GM23338 (cell line): Measurements from ENCODE around the gene KIAA1671. TPM values are rescaled to one million over a fixed set of nuclear protein-coding genes. Genes with fewer than 3 reads are reported as not detected.

Experiments
- ATAC-seq: fragments of 200-7000 bp; cut with Tn5 transposase; 3 replicates; pipeline ENCODE4 v1.9.1; 2020
- DNase-seq: peaks from one replicate; pipeline ENCODE4 v3.0.0-alpha.2; 2015; ENCODE audit warnings: low spot score
- H2AFZ ChIP-seq: fragments of 200-600 bp; sonication (generic); 2 replicates; pipeline ENCODE4 v1.8.0; 2016; ENCODE audit warnings: antibody characterized with exemption, mild to moderate bottlenecking, moderate library complexity
- H3F3A ChIP-seq: fragments of 200-600 bp; sonication (generic); replicated peaks from 2 replicates; pipeline ENCODE4 v1.8.0; 2017; ENCODE audit warnings: antibody characterized with exemption, mixed run types, low read depth
- H3K27ac ChIP-seq: fragments of 200-600 bp; sonication (generic); 2 replicates; pipeline ENCODE4 v1.6.1; 2016; ENCODE audit warnings: low read depth
- H3K27me3 ChIP-seq: fragments of 200-600 bp; sonication (generic); 2 replicates; pipeline ENCODE4 v1.8.0; 2016; ENCODE audit warnings: mild to moderate bottlenecking, mixed run types, moderate library complexity; ENCODE audit not compliant: insufficient read depth
- H3K36me3 ChIP-seq: fragments of 200-600 bp; sonication (generic); 2 replicates; pipeline ENCODE4 v1.8.0; 2016; ENCODE audit warnings: mild to moderate bottlenecking; ENCODE audit not compliant: insufficient read depth
- H3K4me1 ChIP-seq: fragments of 200-600 bp; sonication (generic); 2 replicates; pipeline ENCODE4 v1.8.0; 2016; ENCODE audit warnings: mild to moderate bottlenecking, moderate library complexity; ENCODE audit not compliant: insufficient read depth
- H3K4me2 ChIP-seq: fragments of 200-600 bp; sonication (generic); 2 replicates; pipeline ENCODE4 v1.7.1; 2017; ENCODE audit warnings: mixed run types
- H3K4me3 ChIP-seq: fragments of 200-600 bp; sonication (generic); 2 replicates; pipeline ENCODE4 v1.6.1; 2016; ENCODE audit warnings: mixed run types
- H3K79me2 ChIP-seq: fragments of 200-600 bp; sonication (generic); replicated peaks from 2 replicates; pipeline ENCODE4 v1.8.0; 2017; ENCODE audit warnings: mild to moderate bottlenecking; ENCODE audit not compliant: insufficient read depth
- H3K9me2 ChIP-seq: fragments of 200-600 bp; sonication (generic); 2 replicates; pipeline ENCODE4 v1.8.0; 2017; ENCODE audit not compliant: insufficient read depth
- H4K20me1 ChIP-seq: fragments of 200-600 bp; sonication (generic); replicated peaks from 2 replicates; pipeline ENCODE4 v1.8.0; 2017; ENCODE audit warnings: mild to moderate bottlenecking; ENCODE audit not compliant: insufficient read depth
- H3K27ac Mint-ChIP-seq: 2 replicates; pipeline ENCODE4 v1.8.0; 2020; ENCODE audit warnings: inconsistent platforms, mild to moderate bottlenecking, moderate library complexity, mixed read lengths
- H3K27me3 Mint-ChIP-seq: 3 replicates; pipeline ENCODE4 v1.8.0; 2022; ENCODE audit warnings: low read depth, mild to moderate bottlenecking, moderate library complexity, mixed read lengths, inconsistent platforms; ENCODE audit not compliant: insufficient read depth, poor library complexity
- H3K36me3 Mint-ChIP-seq: 3 replicates; pipeline ENCODE4 v1.8.0; 2021; ENCODE audit warnings: low read depth, mild to moderate bottlenecking, inconsistent platforms, moderate library complexity, mixed read lengths
- H3K4me1 Mint-ChIP-seq: 3 replicates; pipeline ENCODE4 v1.8.0; 2020; ENCODE audit warnings: mild to moderate bottlenecking, inconsistent platforms, mixed read lengths
- H3K4me3 Mint-ChIP-seq: 3 replicates; pipeline ENCODE4 v1.8.0; 2021; ENCODE audit warnings: moderate library complexity, mild to moderate bottlenecking, inconsistent platforms, mixed read lengths
- H3K9me3 Mint-ChIP-seq: 3 replicates; pipeline ENCODE4 v1.8.0; 2020; ENCODE audit warnings: moderate library complexity, mild to moderate bottlenecking, inconsistent platforms, mixed read lengths
- EZH2 ChIP-seq: fragments of 200-600 bp; sonication (generic); IDR thresholded peaks from one replicate; pipeline ENCODE4 v1.8.0; 2017; ENCODE audit warnings: antibody characterized with exemption, mild to moderate bottlenecking, low read depth; ENCODE audit not compliant: unreplicated experiment
- NANOG ChIP-seq: IDR thresholded peaks from 2 replicates; pipeline ENCODE4 v1.6.1; 2016; ENCODE audit warnings: antibody characterized with exemption, borderline replicate concordance
- POLR2AphosphoS5 ChIP-seq: IDR thresholded peaks from 2 replicates; pipeline ENCODE4 v1.6.1; 2016; ENCODE audit warnings: antibody characterized with exemption, low read depth
- ZNF114 ChIP-seq: fragments of 250-450 bp; sonication (Bioruptor Pico); IDR thresholded peaks from 2 replicates; pipeline ENCODE4 v1.5.0; 2020; ENCODE audit warnings: mild to moderate bottlenecking, moderate library complexity
- ZNF331 ChIP-seq: fragments of 250-450 bp; sonication (Bioruptor Pico); IDR thresholded peaks from 2 replicates; pipeline ENCODE4 v1.5.0; 2020; ENCODE audit warnings: low read depth, mild to moderate bottlenecking, moderate library complexity
- polyA plus RNA-seq: library from polyadenylated mRNA; unstranded; fragments of >200 nt; fragmentation: Nextera tagmentation; extraction: Ambion mirVana; gene quantifications from 2 replicates; pipeline ENCODE4 v1.2.1, GENCODE V29; 2016
- total RNA-seq: library from RNA; depleted of rRNA; stranded (reverse); fragments of >200 nt; shearing (Covaris generic); gene quantifications from 2 replicates; pipeline ENCODE4 v1.2.3, GENCODE V29; 2014
- TF ChIP-seq, protein P1 (sequence below): IDR thresholded peaks from one replicate; pipeline ENCODE4 v1.6.1; 2018; ENCODE audit warnings: antibody characterized with exemption; ENCODE audit not compliant: unreplicated experiment
- TF ChIP-seq, protein P2 (sequence below): fragments of 250-450 bp; sonication (Bioruptor Pico); IDR thresholded peaks from 2 replicates; pipeline ENCODE4 v1.5.0; 2020; ENCODE audit warnings: mild to moderate bottlenecking, moderate library complexity

Gene KIAA1671
- total and polyA plus RNA-seq, 2 experiments from 2014 or later, result 6.1 to 27.2 TPM

DNA sequence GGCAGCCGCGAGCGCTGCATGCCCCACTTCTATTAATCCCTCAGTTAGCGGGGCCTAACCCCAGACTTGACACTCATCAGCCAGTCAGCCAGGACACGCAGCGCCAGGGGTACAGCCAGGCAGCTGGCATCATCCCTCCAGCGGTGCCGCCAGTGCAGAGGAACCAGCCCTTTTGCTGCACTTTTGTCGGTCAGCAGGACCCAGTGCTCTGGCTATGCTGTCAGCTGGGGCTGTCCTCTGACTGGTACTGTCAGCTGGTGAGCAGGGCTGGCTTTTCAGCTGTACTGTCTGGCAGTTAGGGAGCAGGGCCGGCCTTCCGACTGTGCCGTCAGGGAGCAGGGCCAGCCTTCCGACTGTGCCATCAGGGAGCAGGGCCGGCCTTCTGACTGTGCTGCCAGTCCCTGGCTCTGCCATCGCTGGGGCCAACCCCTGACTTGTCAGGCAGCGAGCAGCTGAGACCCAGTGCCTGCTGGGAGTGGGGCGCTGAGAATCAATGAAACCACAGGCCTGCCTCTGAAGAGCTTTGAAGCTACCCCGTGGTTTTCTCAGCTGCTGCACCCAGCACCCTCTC lies 115.4 kb downstream of the KIAA1671 start:
- no peak for ATAC-seq
- no peaks in the 10 kb centered on the region for H3F3A ChIP-seq
- no peaks in the 10 kb centered on the region for H3K27me3 ChIP-seq
- no peak overlapping the region for H3K4me3 ChIP-seq
- Mint-ChIP-seq H3K27me3 (peaks cover 5% of the 10 kb centered on the region), H3K27ac (no peak overlapping the region), H3K9me3 (no peaks in the 10 kb centered on the region), H3K4me3 (no peak overlapping the region), H3K4me1 (peaks cover 4% of the 10 kb centered on the region; the same call in 2 of the 3 replicates), H3K36me3 (no peaks in the 10 kb centered on the region)
- no peaks in the 10 kb centered on the region for H4K20me1 ChIP-seq
- TF ChIP-seq NANOG (no peak), ZNF331 (CRISPR knock-in tag) (no peak), EZH2 (no peak), ZNF114 (CRISPR knock-in tag) (no peak), POLR2AphosphoS5 (no peak)
- TF ChIP-seq, protein P1, sequence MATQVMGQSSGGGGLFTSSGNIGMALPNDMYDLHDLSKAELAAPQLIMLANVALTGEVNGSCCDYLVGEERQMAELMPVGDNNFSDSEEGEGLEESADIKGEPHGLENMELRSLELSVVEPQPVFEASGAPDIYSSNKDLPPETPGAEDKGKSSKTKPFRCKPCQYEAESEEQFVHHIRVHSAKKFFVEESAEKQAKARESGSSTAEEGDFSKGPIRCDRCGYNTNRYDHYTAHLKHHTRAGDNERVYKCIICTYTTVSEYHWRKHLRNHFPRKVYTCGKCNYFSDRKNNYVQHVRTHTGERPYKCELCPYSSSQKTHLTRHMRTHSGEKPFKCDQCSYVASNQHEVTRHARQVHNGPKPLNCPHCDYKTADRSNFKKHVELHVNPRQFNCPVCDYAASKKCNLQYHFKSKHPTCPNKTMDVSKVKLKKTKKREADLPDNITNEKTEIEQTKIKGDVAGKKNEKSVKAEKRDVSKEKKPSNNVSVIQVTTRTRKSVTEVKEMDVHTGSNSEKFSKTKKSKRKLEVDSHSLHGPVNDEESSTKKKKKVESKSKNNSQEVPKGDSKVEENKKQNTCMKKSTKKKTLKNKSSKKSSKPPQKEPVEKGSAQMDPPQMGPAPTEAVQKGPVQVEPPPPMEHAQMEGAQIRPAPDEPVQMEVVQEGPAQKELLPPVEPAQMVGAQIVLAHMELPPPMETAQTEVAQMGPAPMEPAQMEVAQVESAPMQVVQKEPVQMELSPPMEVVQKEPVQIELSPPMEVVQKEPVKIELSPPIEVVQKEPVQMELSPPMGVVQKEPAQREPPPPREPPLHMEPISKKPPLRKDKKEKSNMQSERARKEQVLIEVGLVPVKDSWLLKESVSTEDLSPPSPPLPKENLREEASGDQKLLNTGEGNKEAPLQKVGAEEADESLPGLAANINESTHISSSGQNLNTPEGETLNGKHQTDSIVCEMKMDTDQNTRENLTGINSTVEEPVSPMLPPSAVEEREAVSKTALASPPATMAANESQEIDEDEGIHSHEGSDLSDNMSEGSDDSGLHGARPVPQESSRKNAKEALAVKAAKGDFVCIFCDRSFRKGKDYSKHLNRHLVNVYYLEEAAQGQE, result no peak
- H3K79me2 ChIP-seq, result no peaks in the 10 kb centered on the region
- H3K9me2 ChIP-seq, result no peaks in the 10 kb centered on the region
- H2AFZ ChIP-seq, result no peak overlapping the region
- H3K4me1 ChIP-seq, result no peaks in the 10 kb centered on the region
- no peak overlapping the region for H3K4me2 ChIP-seq
- DNase-seq, result no peak
- no peak overlapping the region for H3K27ac ChIP-seq
- no peaks in the 10 kb centered on the region for H3K36me3 ChIP-seq

DNA sequence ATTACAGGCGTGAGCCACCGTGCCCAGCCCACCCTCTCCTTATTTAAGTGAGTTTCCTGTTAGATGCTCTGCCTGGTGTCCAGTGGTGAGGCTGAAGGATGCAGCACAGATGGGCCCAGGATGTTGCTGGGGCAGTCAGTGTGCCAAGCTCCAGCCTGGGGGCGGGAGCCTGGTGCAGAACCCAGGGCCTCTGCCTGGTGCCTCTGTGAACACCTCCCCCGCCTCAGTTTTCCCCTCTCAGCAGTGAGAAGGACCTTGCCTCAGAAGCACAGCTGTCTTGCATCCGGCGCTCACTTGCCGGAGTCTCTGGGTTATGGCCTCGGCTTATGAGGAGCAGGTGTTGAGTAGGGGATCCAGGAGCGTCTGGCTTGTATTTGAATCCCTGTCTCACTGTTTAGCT lies 116.2 kb downstream of the KIAA1671 start:
- Histone ChIP-seq H3K36me3 (no peaks in the 10 kb centered on the region), H2AFZ (no peak overlapping the region), H3K27me3 (no peaks in the 10 kb centered on the region), H3K4me2 (no peak overlapping the region), H3K9me2 (no peaks in the 10 kb centered on the region), H3K4me1 (no peaks in the 10 kb centered on the region), H3F3A (no peaks in the 10 kb centered on the region), H3K27ac (no peak overlapping the region), H4K20me1 (no peaks in the 10 kb centered on the region), H3K4me3 (no peak overlapping the region), H3K79me2 (no peaks in the 10 kb centered on the region)
- no peak for ATAC-seq
- no peak for DNase-seq
- no peaks in the 10 kb centered on the region for H3K36me3 Mint-ChIP-seq
- no peaks in the 10 kb centered on the region; the same call in 2 of the 3 replicates for H3K9me3 Mint-ChIP-seq
- no peak overlapping the region for H3K27ac Mint-ChIP-seq
- peaks cover 4% of the 10 kb centered on the region; the same call in 2 of the 3 replicates for H3K4me1 Mint-ChIP-seq
- no peak overlapping the region for H3K4me3 Mint-ChIP-seq
- H3K27me3 Mint-ChIP-seq, result peaks cover 5% of the 10 kb centered on the region
- TF ChIP-seq, protein P2, sequence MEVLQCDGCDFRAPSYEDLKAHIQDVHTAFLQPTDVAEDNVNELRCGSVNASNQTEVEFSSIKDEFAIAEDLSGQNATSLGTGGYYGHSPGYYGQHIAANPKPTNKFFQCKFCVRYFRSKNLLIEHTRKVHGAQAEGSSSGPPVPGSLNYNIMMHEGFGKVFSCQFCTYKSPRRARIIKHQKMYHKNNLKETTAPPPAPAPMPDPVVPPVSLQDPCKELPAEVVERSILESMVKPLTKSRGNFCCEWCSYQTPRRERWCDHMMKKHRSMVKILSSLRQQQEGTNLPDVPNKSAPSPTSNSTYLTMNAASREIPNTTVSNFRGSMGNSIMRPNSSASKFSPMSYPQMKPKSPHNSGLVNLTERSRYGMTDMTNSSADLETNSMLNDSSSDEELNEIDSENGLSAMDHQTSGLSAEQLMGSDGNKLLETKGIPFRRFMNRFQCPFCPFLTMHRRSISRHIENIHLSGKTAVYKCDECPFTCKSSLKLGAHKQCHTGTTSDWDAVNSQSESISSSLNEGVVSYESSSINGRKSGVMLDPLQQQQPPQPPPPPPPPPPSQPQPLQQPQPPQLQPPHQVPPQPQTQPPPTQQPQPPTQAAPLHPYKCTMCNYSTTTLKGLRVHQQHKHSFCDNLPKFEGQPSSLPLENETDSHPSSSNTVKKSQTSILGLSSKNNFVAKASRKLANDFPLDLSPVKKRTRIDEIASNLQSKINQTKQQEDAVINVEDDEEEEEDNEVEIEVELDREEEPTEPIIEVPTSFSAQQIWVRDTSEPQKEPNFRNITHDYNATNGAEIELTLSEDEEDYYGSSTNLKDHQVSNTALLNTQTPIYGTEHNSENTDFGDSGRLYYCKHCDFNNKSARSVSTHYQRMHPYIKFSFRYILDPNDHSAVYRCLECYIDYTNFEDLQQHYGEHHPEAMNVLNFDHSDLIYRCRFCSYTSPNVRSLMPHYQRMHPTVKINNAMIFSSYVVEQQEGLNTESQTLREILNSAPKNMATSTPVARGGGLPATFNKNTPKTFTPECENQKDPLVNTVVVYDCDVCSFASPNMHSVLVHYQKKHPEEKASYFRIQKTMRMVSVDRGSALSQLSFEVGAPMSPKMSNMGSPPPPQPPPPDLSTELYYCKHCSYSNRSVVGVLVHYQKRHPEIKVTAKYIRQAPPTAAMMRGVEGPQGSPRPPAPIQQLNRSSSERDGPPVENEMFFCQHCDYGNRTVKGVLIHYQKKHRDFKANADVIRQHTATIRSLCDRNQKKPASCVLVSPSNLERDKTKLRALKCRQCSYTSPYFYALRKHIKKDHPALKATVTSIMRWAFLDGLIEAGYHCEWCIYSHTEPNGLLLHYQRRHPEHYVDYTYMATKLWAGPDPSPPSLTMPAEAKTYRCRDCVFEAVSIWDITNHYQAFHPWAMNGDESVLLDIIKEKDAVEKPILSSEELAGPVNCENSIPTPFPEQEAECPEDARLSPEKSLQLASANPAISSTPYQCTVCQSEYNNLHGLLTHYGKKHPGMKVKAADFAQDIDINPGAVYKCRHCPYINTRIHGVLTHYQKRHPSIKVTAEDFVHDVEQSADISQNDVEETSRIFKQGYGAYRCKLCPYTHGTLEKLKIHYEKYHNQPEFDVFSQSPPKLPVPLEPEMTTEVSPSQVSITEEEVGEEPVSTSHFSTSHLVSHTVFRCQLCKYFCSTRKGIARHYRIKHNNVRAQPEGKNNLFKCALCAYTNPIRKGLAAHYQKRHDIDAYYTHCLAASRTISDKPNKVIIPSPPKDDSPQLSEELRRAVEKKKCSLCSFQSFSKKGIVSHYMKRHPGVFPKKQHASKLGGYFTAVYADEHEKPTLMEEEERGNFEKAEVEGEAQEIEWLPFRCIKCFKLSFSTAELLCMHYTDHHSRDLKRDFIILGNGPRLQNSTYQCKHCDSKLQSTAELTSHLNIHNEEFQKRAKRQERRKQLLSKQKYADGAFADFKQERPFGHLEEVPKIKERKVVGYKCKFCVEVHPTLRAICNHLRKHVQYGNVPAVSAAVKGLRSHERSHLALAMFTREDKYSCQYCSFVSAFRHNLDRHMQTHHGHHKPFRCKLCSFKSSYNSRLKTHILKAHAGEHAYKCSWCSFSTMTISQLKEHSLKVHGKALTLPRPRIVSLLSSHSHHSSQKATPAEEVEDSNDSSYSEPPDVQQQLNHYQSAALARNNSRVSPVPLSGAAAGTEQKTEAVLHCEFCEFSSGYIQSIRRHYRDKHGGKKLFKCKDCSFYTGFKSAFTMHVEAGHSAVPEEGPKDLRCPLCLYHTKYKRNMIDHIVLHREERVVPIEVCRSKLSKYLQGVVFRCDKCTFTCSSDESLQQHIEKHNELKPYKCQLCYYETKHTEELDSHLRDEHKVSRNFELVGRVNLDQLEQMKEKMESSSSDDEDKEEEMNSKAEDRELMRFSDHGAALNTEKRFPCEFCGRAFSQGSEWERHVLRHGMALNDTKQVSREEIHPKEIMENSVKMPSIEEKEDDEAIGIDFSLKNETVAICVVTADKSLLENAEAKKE (CRISPR knock-in tag), result no peak
- TF ChIP-seq EZH2, result no peak
- TF ChIP-seq, protein P1, result no peak
